GM21576 (cell line): ENCODE data around the gene RNF32.

Experiments
- ATAC-seq: cut with Tn5 transposase; IDR thresholded peaks from one replicate; pipeline ENCODE4 v1.9.1; 2021; ENCODE audit warnings: mild to moderate bottlenecking, moderate library complexity; ENCODE audit not compliant: unreplicated experiment

Gene RNF32

DNA sequence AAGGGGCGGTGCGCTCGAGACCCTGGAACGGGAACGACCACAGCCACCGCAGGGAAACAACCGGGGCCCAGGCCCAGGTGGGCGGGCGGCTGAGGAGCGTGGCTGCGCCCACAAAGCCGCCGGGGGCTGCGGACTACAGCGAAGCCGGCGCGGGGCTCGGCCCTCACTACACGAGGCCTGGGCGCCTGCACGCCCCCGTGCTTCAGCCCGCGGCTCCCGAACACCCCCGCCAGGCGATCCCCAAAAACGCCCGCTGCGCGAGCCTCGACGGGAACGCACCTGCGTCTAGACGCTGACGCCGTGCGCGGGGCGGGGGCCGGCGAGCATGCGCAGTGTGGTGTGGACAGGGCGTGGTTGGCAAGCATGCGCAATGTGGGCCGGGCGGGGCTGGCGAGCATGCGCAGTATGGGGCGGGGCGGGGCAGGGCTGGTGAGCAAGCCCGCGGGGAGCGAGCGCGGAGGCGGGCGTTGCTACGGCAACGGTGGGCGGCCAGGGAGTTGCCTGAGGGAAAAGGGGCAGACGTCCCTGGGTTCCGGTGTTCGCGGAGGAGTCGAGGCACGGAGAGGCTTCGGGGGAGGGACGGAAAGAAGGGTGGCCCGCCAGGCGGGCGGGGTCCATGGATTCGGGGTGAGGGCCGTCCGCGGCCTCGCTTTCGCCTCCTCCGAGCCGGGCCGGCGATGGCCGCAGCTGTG lies at the start of gene RNF32:
TSS of gene RNF32 (plus strand) at position 518 of the 692 bp plus-strand sequence. CDS start 3,104 bp downstream, outside the sequence.
- peak; percentile 86 for ATAC-seq

DNA sequence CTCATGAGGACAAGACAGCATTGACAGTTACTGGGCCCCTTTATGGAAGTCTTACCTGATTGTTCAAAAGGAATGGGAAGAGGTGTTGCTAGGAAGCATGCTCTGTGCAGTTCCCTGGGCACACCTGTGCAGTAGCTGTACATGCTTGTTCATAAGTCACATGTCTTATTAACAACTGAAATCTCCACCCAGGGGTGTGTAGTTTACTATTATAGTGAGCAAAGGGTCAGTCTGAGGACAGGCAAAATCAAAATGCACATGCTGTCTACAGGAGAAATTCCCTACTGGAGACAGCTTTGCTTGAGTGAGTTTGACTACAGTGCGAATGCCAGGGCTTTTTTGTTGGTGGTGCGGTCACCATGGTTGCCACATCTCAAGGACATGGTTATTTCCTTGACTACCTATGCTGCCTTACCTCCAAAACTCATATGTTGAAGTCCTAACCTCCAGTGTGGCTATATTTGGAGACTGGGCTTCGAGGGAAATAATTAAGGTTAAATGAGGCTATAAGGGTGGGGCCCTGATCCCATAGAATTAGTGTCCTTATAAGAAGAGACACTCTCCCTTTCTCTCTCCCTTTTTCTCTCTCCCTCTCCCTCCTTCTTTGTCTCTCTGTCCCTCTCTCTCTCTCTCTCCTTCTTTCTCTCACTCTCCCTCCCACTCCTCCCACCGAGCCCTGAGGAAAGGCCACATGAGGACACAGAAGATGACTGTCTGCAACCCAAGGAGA lies 48.3 kb upstream of the RNF32 start:
- no peak for ATAC-seq

DNA sequence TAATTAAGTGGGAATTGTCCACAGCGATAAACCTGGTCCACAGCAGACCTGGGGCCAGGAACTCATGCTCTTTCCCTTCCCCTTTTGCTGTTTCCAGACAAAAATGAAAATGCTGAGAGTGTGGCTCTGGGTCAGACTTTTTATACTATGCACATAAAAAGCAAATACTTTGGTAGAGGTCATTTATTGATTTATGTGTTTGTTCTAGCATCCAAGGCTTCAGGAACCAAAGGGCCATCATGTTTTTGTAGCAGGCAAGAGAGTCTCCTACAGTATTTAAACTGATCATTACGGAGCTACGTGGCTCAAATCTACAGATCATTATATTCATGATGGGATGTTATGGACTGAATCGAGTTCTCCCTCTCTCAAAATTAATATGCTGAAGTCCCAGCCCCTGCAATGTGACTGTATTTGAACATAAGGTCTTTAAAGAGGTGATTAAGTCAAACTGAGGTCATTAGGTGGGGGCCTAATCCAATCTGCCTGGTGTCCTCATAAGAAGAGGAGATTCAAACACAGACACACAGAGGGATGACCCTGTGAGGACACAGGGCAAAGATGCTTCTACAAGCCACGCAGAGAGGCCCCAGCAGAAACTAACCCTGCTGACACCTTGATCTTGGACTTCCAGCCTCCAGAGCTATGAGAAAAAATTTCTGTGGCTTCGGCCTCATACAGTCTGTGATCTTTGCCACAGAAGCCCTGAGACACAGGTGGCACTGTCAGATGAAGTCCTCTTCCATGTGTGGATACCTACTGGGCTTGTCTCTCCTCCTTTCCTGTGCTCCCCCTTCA lies 46.1 kb upstream of the RNF32 start:
- ATAC-seq: no peak

DNA sequence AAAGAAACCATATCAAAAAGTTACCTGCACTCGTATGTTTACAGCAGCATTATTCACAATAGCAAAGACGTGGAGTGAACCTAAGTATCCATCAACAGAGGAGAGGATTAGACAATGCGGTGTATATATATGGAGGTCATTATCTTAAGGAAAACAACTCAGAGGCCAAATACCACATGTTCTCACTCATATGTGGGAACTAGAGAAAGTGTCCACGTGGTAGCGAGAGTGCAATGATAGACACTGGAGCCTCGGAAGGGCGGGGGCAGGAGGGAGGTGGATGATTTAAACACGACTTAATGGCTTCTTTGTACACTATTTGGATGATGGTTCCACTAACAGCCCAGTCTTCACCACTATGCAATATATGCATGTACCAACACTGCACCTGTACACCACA lies 40.1 kb upstream of the RNF32 start:
- ATAC-seq: no peak

DNA sequence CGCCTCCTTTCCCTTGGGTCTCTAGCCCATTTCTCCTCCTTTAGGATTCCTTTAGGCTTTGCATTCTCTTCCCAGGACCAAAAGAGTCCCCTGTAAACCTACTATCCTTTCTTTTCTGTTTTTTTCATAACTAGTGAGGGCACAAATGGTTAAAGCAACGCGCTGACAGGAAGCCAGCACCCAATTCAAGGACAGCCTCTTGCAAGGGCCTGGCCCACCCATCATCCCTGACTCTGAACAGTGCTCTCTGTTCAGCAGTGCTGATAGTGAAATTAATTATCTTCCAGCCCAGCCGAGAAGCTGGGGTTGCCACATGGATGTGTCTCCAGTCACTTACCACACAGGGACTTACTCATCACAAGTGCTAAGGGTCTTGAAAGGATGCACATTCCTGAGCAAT lies 38.3 kb upstream of the RNF32 start:
- ATAC-seq: no peak

DNA sequence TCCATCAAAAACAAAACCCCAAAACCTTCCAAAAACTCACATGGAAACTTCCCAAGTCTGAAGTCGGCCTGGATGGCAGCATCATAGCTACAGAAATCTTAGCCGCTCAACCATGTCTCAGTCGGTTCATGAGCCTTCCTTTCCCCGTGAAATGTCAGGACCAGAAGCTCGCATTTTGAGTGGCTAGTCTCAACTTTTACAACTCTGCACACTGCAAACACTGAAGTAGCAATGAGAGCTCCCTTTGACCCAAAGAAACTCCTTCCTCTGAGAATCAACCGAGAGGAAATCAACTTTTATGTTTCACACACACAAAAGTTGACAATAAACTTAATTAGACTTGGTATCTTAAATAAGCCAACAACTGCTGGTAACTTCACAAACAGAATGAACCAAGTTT lies 37.6 kb upstream of the RNF32 start:
- no peak for ATAC-seq

DNA sequence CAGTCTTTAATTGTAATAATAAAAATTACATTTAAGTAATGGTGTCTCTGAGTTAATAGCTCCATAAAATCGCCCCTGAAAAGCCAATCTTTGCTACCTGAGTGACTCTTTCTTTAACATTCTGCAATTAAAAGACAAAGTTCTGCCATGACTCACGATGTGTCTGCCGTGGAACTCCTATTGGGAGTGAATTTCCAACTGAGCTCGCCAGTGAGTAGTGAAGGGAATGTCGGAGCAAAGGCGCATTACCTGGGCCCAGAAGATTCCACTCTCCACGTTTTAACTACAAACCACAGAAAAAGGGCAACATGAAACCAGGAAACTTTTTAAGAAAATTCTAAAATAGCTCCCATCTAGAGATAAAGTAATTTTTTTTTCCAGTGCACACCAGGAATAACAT lies 36.9 kb upstream of the RNF32 start:
- no peak for ATAC-seq

DNA sequence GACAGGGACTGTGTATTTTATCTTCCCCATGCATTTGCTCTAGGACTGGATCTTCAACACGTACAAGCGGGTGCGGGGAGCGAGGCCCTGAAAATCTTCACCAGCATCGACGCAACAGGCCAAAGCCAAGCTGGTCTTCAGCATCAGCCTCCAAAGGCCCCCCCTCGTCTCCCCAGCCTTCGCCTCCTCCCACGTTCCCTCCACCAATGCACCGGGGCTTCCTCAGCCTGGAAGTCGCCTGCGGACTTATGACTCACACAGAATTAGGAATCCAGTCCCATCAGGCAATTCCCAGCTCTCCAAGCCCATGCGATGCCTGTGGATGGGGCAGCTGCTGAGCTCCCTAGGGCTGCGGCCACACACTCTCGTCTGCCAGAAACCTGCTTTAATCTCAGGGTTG lies 36.3 kb upstream of the RNF32 start:
- ATAC-seq: no peak

DNA sequence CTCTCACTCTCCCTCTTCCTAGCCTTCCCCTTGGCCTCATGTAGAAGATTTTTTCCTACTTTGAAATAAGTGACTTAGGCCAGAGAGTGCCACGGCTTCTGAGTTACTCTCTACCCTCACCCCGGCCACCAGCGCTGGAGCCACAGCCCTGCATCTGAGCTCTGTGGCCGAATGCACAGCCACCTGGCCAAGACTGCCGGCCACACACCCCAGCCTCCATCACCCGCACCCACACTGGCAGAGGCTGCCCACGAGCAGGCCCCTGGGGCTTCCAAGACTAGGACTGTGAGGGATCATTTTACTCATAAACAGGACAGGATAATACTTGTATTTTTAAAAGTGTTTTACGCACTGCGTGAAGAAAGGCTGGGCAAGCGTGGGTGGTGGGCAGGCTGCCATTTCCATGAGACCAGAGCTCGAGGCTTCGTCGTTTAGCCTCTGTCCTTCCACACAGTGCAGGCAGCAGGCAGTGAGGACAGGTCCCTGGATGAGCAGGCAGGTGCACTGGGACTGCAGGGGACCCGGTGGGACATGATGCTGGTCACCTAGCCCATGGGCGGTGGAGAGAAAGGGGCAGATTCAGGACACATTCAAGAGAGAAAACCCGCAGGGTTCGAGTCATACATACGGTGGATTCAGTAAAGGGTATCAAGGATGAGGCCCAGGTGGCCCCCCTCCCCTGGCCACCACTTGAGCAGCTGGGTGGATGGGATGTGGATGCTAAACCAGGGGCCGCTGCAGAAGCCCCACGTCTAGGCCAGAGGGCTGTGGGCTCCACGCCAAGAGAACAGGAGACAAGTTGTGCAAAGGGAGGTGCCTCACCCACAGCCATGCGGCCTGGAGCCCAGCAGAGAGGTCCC lies 35.5 kb upstream of the RNF32 start:
- no peak for ATAC-seq

DNA sequence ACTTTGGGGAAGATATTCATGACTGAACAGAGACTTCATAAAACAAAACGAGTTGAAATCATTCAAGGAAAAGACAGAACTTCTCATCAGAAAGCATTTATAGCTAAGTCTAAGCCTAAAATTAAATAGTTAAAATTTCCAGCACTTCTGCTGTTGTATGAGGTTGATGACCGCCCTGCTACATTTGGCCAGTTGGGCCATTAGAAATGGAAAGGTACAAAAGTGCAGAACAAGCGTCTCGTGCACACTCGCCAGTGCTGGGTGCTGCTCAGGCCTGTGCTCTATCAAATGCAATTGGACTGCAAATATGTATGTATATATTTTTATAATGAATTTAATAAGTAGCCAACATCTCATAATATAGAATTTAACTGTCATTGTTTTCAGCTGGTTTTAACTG lies 34.4 kb upstream of the RNF32 start:
- ATAC-seq: no peak

DNA sequence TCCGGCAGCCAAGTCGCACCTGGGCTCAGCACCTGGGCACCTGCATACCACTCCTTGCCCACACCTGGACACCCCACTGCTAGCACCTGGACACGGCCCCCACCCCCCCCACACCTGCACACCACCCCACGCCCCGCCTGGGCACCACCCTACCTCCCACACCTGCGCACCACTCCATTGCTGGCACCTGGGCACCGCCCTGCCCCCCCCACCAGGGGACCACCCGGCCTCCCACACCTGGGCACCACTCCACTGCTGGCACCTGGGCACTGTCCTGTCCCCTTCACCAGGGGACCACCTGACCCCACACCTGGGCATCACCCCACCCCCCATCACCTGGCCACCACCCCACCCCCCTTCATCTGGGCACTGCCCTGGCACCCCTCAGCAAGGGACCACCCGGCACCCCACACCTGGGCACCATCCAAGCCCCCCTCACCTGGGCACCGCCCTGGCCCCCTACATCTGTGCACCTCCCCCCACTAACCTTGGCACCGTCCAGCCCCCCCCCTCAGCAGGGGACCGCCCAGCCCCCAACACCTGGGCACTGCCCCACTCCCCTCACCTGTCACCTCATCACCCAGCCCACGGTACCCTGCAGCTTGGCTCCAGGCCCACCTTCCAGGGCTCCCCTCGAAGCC lies 33.8 kb upstream of the RNF32 start:
- ATAC-seq: no peak

DNA sequence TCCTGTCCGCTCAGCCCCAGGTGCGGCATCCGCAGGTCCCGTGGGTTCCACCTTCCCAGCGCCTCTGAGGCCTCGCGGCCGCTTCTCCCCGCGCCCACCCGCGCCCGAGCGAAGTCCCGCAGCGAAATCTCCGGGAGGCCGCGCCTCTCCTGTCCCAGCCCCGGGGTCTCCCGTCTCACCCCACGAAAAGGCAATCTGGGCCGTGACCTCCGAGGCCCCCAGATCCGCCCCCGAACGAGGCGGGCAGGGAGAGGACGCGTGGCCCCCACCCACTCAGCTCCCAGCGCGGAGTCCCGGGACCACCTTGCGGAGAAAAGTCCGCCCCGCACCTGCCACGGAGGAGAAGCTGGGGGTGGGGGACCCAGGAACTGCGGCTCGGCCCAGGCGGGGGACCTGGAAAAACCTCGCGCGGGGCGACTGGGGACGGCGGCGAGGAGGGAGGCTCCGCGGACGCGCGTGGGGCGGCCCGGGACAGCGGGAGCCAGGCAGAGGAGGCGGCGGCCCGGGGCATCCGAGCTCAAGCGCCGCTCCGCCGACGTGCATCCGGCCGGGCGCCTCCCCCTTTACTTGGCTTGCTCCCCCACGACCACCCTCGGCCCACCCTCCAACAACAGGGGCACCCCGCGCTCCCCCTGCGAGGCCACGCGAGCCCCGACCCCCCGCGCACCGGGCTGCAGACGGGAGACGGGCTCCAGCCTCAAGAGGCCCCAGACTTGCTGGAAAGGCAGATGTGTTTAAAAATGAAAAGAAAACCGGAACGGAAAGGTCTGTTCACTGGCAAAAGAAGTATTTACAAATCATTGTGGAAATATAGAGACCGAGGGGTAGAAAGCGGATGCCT lies 33.0 kb upstream of the RNF32 start:
- ATAC-seq: no peak

DNA sequence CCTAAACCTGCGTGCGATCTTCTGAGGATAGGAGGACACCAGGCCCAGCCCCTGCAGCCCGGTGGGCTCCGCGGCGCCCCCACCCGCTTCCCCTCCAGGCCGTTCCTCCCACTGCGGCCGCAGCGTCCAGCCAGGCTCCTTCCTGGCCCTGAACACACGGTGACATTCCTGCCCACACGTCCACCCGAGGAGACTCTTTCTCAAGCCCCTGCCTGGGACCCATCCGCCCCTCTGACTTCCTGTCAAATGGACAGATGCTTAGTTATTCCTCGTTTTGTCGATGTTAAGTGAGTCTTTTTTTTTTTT lies 32.4 kb upstream of the RNF32 start:
- ATAC-seq: no peak

DNA sequence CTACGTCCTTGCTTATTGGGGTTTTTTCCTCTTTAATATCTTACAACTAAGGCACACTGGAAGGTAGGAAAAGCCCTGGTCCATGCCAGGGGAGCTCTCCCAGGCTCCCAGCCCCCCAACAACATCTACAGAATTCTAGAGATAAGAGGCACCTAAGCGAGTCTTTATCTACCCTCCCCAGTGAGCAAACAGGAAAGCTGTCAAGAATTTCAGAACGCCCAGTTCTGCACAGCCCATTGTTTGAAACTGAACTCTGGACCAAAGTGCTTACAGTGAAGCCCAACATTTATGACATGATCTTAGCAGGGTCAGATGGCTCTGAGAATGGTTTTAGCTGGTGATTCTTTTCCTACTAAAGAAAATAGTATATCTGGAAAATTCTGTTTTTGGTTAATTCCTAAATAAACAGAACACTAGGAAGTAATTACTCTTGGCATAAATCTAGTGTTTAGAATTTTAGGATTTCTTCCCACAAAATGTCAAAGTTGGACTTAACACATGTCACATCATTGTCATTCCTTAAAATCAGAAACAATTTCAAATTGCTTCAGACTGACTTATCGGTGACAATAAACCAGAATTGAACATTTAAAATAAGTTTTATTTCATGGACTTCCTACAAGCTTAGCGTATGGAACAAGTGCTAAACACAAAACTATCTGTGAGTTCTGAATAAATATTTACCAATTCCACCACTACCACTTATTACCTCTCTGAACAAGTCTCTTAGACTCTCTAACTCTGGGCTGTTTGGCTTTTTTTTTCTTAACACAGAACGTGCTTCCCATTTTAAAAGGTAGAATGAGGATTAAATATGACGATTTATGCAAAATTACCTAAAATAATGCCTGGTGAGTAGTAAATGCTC lies 31.3 kb upstream of the RNF32 start:
- no peak for ATAC-seq

DNA sequence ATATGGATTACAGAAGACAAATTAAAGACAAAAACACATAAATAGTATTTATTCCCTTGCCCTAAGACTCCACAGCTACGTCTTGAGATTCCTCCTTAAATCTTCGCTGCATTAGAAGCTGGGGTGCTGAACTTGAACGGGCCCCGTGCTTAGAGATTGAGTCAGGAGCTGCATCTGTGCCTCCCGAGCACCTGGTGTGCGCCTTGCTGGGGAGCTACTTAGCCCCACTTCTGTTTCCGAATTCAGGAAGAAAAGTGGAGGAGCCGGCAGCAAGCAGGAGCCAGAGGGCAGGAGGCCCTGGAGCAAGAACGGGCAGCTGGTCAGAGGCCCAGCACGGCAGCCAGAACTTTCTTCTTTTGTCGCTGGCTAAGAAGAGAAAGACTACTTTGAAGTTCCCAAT lies 30.4 kb upstream of the RNF32 start:
- ATAC-seq: no peak

DNA sequence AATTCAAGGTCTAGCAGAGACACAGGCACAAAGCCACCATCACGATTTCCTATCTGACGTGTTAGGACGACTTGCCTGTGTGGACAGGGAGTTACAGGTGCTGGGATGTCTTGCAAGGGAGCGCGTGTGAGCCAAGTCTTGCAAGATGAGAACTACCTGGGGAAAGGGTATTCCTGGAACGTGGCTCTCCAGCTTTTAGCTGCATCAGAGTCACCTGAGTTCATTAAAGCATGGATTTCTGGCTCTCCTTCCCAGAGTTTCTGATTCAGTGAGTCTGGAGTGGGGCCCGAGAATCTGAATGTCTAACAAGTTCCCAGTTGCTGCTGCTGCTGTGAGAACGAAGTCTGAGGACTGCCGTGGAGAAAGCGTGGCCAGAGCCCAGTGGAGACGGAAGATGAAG lies 30.0 kb upstream of the RNF32 start:
- no peak for ATAC-seq

DNA sequence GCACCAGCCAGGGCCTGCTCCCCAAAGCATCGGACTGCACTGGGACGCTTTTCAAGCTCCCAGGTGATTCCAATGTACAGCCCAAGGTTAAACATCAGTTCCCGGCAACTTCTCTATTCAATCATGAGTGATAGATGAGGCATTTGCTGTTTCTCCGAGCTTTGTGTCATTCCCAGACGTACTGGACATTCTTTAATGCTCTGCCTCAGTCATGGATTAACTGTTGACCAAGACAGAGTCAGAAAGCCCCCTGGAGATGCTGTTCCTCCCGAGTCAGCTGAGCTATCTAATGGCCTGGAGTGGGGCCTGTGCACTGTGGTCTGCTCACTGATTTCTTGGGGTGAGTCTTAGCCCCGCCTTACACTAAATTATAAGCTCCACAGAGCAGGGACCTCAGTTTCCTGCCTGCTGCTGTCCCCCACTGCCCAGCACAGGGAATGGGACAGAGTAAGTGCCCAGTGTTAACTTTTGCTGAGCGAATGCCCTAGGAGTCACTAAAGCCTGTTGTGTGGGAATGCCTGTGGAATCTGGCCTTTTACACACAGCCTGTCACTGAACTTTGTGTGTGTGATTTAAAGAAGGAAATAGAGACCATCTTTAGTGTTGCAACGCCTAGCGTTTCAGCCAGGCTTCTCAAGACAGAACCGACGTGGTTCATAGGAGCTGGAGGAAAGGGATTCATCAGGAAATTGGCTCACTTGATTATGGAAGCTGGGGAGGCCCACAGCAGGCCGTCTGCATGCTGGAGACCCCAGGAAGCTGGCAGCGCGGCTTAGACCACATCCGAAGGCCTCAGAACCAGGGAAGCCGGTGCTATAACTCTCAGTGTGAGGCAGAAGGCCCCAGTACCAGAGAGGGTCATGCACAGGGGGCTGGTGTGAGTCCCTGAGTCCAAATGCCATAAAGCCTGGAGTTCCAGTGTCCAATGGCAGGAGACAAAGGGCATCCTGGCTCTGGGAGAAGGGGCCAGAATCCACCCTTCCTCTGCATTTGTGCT lies 29.3 kb upstream of the RNF32 start:
- ATAC-seq: no peak

DNA sequence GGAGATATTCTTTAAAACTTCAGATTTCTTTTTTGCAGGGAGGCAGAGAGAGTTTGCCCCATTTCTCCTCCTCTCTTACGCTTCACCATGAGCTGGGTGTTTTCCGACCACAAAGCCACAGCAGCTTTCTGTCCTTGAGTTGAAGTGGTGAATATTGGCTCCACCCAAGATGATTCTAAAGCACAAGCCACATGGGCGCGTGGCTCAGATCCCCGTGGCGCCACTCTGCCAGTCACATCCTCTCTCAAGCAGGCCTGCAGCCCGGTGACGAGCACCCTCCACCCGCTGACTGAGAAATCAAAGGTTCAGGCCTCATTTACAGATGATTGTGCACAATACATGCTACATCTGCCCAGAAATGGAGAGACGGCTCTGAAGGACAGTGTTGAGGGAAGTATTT lies 27.6 kb upstream of the RNF32 start:
- ATAC-seq: no peak
